LHCN-M2 (cell line): ENCODE data around the gene ZNRD2. TPM values are rescaled to one million over a fixed set of nuclear protein-coding genes. Genes with fewer than 3 reads are reported as not detected.
"Not testable (repeated sequence)": the region's sequence is repeated elsewhere in the genome, so short reads cannot be mapped to it uniquely, and the experiment has no call there.

Experiments used
- DNase-seq: peaks from one replicate; pipeline ENCODE4 v3.0.0-alpha.2; 2012; ENCODE audit warnings: low read depth
- total RNA-seq: library from RNA; depleted of rRNA; stranded (reverse); fragments of >200 nt; gene quantifications from 2 replicates; pipeline ENCODE4 v1.2.3, GENCODE V29; 2014

Gene ZNRD2
- total RNA-seq, 1 experiment from 2014 or later: 57.8 TPM

- DNase-seq: peak; percentile 97
These were observed 14.5 kb upstream of the ZNRD2 start for GRCh38 chr11:65555693-65556231.

GRCh38 chr11:65556470-65557279 lies 13.6 kb upstream of the ZNRD2 start:
- DNase-seq: no peak

- no peak for DNase-seq
These were observed 12.8 kb upstream of the ZNRD2 start for GRCh38 chr11:65557280-65558001.

- DNase-seq: peak; percentile 81
These were observed 12.0 kb upstream of the ZNRD2 start, which contains the start of gene LTBP3 for GRCh38 chr11:65558002-65558929. TSS of gene LTBP3 (minus strand) at chr11:65558359. CDS start at chr11:65557959, 400 bp downstream.

GRCh38 chr11:65558930-65559509 lies 11.3 kb upstream of the ZNRD2 start:
- no peak for DNase-seq

GRCh38 chr11:65559535-65559934 lies 10.7 kb upstream of the ZNRD2 start:
- no peak for DNase-seq

GRCh38 chr11:65559951-65560537 lies 10.2 kb upstream of the ZNRD2 start:
- DNase-seq: peak; percentile 79

GRCh38 chr11:65560555-65561418 lies 9.5 kb upstream of the ZNRD2 start:
- DNase-seq: peak; percentile 67

- no peak for DNase-seq
These were observed 8.3 kb upstream of the ZNRD2 start for GRCh38 chr11:65562020-65562419.

- DNase-seq: no peak
These were observed 7.5 kb upstream of the ZNRD2 start for GRCh38 chr11:65562788-65563187.

GRCh38 chr11:65563601-65564000 lies 6.7 kb upstream of the ZNRD2 start:
- no peak for DNase-seq

- DNase-seq: not testable (repeated sequence)
These were observed 5.3 kb upstream of the ZNRD2 start for GRCh38 chr11:65564879-65565559.

- no peak for DNase-seq
These were observed 4.4 kb upstream of the ZNRD2 start for GRCh38 chr11:65565624-65566453.

- DNase-seq: no peak
These were observed 909 bp upstream of the ZNRD2 start for GRCh38 chr11:65569164-65569972.

- no peak for DNase-seq
These were observed 1.1 kb downstream of the ZNRD2 start for GRCh38 chr11:65571420-65571819.

- no peak for DNase-seq
These were observed 1.7 kb downstream of the ZNRD2 start for GRCh38 chr11:65571940-65572339.

- peak; percentile 79 for DNase-seq
These were observed 2.2 kb downstream of the ZNRD2 start, which contains the start of gene FAM89B for GRCh38 chr11:65572356-65573051. TSS of gene FAM89B (plus strand) at chr11:65572538. CDS start at chr11:65572670, 132 bp downstream.
